Vagina (tissue), 2 donors: ENCODE results near the gene CSTA. TPM values are rescaled to one million over a fixed set of nuclear protein-coding genes. Genes with fewer than 3 reads are reported as not detected.
"Not testable (repeated sequence)": the region's sequence is repeated elsewhere in the genome, so short reads cannot be mapped to it uniquely, and the experiment has no call there.

Experiments
- DNase-seq, 2 donors: peaks; one replicate each; pipeline ENCODE4 v3.0.0-alpha.2; 2017; ENCODE audit errors: extremely low spot score in 2 of 2
- H3K27ac ChIP-seq: fragments of 200-600 bp; sonication (generic); one replicate; pipeline ENCODE4 v1.5.1; 2019
- H3K27me3 ChIP-seq: fragments of 200-600 bp; sonication (generic); one replicate; pipeline ENCODE4 v1.5.1; 2019
- H3K36me3 ChIP-seq, 2 donors: fragments of 200-600 bp; sonication (generic); one replicate each; pipeline ENCODE4 v1.5.1; 2017 to 2019
- H3K4me1 ChIP-seq: fragments of 200-600 bp; sonication (generic); one replicate; pipeline ENCODE4 v1.5.1; 2019
- H3K4me3 ChIP-seq, 2 donors: fragments of 200-600 bp; sonication (generic); 1 replicate in 1 of 2; 2 replicates in 1 of 2; pipeline ENCODE4 v1.5.1; 2016 to 2019
- H3K9me3 ChIP-seq: fragments of 200-600 bp; sonication (generic); one replicate; pipeline ENCODE4 v1.5.1; 2019
- CTCF ChIP-seq, 3 experiments: fragments of 450-650 bp in 2 of 3; fragments of 200-600 bp in 1 of 3; sonication (generic) in 1 of 3; IDR thresholded peaks; one replicate each; pipeline ENCODE4 v1.5.1; 2017 to 2019; ENCODE audit warnings: antibody characterized with exemption in 3 of 3, mild to moderate bottlenecking in 2 of 3, moderate library complexity in 2 of 3
- POLR2A ChIP-seq, 2 donors: fragments of 450-650 bp; IDR thresholded peaks; one replicate each; pipeline ENCODE4 v1.6.1; 2017; ENCODE audit warnings: antibody characterized with exemption in 2 of 2, mild to moderate bottlenecking in 2 of 2, moderate library complexity in 2 of 2
- POLR2AphosphoS5 ChIP-seq, 2 donors: sonication (generic); formaldehyde crosslinking; IDR thresholded peaks; one replicate each; pipeline ENCODE4 v1.9.0; 2017; ENCODE audit warnings: antibody characterized with exemption in 2 of 2, mild to moderate bottlenecking in 2 of 2, low read depth in 1 of 2; ENCODE audit not compliant: insufficient read depth in 1 of 2
- intact Hi-C: fragments of 100-400 bp; cut with DNase I; formaldehyde crosslinking; loops from one replicate; pipeline ENCODE4 v1.15.1; 2023
- total RNA-seq: library from RNA; depleted of rRNA; stranded (reverse); fragments of >200 nt; gene quantifications from one replicate; pipeline ENCODE4 v1.2.3, GENCODE V29; 2016

CSTA gene
- total RNA-seq, 1 donor from 2014 or later: 95.5 TPM

- H3K36me3 ChIP-seq: peaks cover 0 to 32% of the 10 kb centered on the region in 2 donors
- no peaks in the 10 kb centered on the region for H3K4me1 ChIP-seq
- H3K27ac ChIP-seq: no peak overlapping the region
- DNase-seq: no peak
- H3K9me3 ChIP-seq: no peaks in the 10 kb centered on the region
- no peak overlapping the region for H3K4me3 ChIP-seq
- intact Hi-C loops: no loop called here
- TF ChIP-seq POLR2A (IDR thresholded peaks at IDR 0.05) (no peak), CTCF (IDR thresholded peaks at IDR 0.05) (no peak), POLR2AphosphoS5 (IDR thresholded peaks at IDR 0.05; ENCODE audit: insufficient read depth in 1 of 2, low read depth in 1 of 2) (no peak)
- no peaks in the 10 kb centered on the region for H3K27me3 ChIP-seq
Observed at GRCh38 chr3:122362026-122362425, 37.0 kb downstream of the CSTA start.

- H3K36me3 ChIP-seq: peaks cover 0 to 39% of the 10 kb centered on the region in 2 donors
- H3K27ac ChIP-seq: no peak overlapping the region
- DNase-seq: no peak
- H3K4me1 ChIP-seq: no peaks in the 10 kb centered on the region
- no peaks in the 10 kb centered on the region for H3K27me3 ChIP-seq
- no peak overlapping the region for H3K4me3 ChIP-seq
- H3K9me3 ChIP-seq: no peaks in the 10 kb centered on the region
- intact Hi-C loops: no loop called here
- no peak for TF ChIP-seq POLR2AphosphoS5 (IDR thresholded peaks at IDR 0.05; ENCODE audit: insufficient read depth in 1 of 2, low read depth in 1 of 2)
- TF ChIP-seq CTCF (IDR thresholded peaks at IDR 0.05): no peak
- TF ChIP-seq POLR2A (IDR thresholded peaks at IDR 0.05): no peak
Observed at GRCh38 chr3:122364490-122364889, 39.4 kb downstream of the CSTA start.

- no peak for DNase-seq
- Histone ChIP-seq H3K36me3 (peaks cover 0 to 43% of the 10 kb centered on the region in 2 donors), H3K4me1 (no peaks in the 10 kb centered on the region), H3K27ac (no peak overlapping the region), H3K27me3 (no peaks in the 10 kb centered on the region), H3K4me3 (no peak overlapping the region), H3K9me3 (no peaks in the 10 kb centered on the region)
- intact Hi-C loops: no loop called here
- no peak for TF ChIP-seq CTCF (IDR thresholded peaks at IDR 0.05)
- TF ChIP-seq POLR2AphosphoS5 (IDR thresholded peaks at IDR 0.05; ENCODE audit: insufficient read depth in 1 of 2, low read depth in 1 of 2): no peak
- no peak for TF ChIP-seq POLR2A (IDR thresholded peaks at IDR 0.05)
Observed at GRCh38 chr3:122365073-122365472, 40.0 kb downstream of the CSTA start.

- H3K4me1 ChIP-seq, H3K27ac ChIP-seq, H3K4me3 ChIP-seq, intact Hi-C loops, H3K9me3 ChIP-seq, H3K27me3 ChIP-seq, DNase-seq: not testable (repeated sequence)
- peaks cover 0 to 43% of the 10 kb centered on the region in 2 donors for H3K36me3 ChIP-seq
Observed at GRCh38 chr3:122365582-122366378, 40.7 kb downstream of the CSTA start.

GRCh38 chr3:122366379-122366749 is 41.3 kb downstream of the CSTA start:
- Histone ChIP-seq H3K27ac (no peak overlapping the region), H3K4me1 (no peaks in the 10 kb centered on the region), H3K27me3 (no peaks in the 10 kb centered on the region), H3K9me3 (no peaks in the 10 kb centered on the region), H3K36me3 (peaks cover 0 to 46% of the 10 kb centered on the region in 2 donors), H3K4me3 (no peak overlapping the region)
- no peak for DNase-seq
- TF ChIP-seq CTCF (IDR thresholded peaks at IDR 0.05): no peak
- peak in 1 of 2 donors; percentile 15 for TF ChIP-seq POLR2AphosphoS5 (IDR thresholded peaks at IDR 0.05; ENCODE audit: insufficient read depth in 1 of 2, low read depth in 1 of 2)
- intact Hi-C loops: no loop called here
